Measurements from ENCODE around the gene COX8C.

DNA sequence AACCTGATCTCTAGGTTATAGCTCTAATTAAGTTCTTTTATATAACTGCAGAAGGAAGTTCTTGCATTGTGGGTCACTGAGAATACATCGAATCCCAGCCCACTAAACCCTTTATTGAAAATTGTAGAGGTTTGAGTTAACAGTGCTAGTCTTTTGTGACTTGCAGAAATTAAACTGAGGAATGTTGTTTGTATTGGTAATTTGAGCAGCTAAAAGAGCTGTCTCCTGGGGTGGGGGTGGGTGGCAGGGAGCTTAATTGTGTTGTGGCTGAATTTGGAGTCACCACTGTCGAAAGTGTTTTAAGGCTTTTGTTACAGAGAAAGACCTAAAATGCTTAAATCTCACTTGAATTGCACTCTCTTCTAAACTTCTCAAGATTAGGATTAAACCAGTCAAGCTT is 3.2 kb upstream of the COX8C start:
- TF ChIP-seq, protein P1, sequence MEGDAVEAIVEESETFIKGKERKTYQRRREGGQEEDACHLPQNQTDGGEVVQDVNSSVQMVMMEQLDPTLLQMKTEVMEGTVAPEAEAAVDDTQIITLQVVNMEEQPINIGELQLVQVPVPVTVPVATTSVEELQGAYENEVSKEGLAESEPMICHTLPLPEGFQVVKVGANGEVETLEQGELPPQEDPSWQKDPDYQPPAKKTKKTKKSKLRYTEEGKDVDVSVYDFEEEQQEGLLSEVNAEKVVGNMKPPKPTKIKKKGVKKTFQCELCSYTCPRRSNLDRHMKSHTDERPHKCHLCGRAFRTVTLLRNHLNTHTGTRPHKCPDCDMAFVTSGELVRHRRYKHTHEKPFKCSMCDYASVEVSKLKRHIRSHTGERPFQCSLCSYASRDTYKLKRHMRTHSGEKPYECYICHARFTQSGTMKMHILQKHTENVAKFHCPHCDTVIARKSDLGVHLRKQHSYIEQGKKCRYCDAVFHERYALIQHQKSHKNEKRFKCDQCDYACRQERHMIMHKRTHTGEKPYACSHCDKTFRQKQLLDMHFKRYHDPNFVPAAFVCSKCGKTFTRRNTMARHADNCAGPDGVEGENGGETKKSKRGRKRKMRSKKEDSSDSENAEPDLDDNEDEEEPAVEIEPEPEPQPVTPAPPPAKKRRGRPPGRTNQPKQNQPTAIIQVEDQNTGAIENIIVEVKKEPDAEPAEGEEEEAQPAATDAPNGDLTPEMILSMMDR (IDR thresholded peaks at IDR 0.05; ENCODE audit: poor library complexity, severe bottlenecking), result no peak
- TF ChIP-seq EZH2 (IDR thresholded peaks at IDR 0.05; ENCODE audit: borderline replicate concordance, insufficient read depth, low read length, poor library complexity, severe bottlenecking), result no peak
- no peak for TF ChIP-seq EP300 (conservative IDR thresholded peaks at IDR 0.05; ENCODE audit: poor library complexity, severe bottlenecking)
- TF ChIP-seq, protein P2, sequence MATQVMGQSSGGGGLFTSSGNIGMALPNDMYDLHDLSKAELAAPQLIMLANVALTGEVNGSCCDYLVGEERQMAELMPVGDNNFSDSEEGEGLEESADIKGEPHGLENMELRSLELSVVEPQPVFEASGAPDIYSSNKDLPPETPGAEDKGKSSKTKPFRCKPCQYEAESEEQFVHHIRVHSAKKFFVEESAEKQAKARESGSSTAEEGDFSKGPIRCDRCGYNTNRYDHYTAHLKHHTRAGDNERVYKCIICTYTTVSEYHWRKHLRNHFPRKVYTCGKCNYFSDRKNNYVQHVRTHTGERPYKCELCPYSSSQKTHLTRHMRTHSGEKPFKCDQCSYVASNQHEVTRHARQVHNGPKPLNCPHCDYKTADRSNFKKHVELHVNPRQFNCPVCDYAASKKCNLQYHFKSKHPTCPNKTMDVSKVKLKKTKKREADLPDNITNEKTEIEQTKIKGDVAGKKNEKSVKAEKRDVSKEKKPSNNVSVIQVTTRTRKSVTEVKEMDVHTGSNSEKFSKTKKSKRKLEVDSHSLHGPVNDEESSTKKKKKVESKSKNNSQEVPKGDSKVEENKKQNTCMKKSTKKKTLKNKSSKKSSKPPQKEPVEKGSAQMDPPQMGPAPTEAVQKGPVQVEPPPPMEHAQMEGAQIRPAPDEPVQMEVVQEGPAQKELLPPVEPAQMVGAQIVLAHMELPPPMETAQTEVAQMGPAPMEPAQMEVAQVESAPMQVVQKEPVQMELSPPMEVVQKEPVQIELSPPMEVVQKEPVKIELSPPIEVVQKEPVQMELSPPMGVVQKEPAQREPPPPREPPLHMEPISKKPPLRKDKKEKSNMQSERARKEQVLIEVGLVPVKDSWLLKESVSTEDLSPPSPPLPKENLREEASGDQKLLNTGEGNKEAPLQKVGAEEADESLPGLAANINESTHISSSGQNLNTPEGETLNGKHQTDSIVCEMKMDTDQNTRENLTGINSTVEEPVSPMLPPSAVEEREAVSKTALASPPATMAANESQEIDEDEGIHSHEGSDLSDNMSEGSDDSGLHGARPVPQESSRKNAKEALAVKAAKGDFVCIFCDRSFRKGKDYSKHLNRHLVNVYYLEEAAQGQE (IDR thresholded peaks at IDR 0.05; ENCODE audit: borderline replicate concordance), result no peak
- TF ChIP-seq RAD21 (conservative IDR thresholded peaks at IDR 0.05), result no peak
